Gastrocnemius medialis (tissue), 4 donors: ENCODE data around the gene FLNB. TPM values are rescaled to one million over a fixed set of nuclear protein-coding genes. Genes with fewer than 3 reads are reported as not detected.

ENCODE experiments used
- ATAC-seq, 2 donors: fragments of 150-250 bp; one replicate each; pipeline ENCODE4 v1.9.1; 2016
- DNase-seq, 2 donors: peaks; one replicate each; pipeline ENCODE4 v3.0.0-alpha.2; 2019
- H3K27ac ChIP-seq, 4 donors: fragments of 200-600 bp; sonication (generic); 1 replicate in 1 of 4; 2 replicates in 3 of 4; pipeline ENCODE4 v1.5.1; 2016 to 2018; ENCODE audit warnings: mild to moderate bottlenecking in 2 of 4, moderate library complexity in 1 of 4
- H3K27me3 ChIP-seq, 3 donors: fragments of 200-600 bp; sonication (generic) in 2 of 3; 1 replicate in 1 of 3; 2 replicates in 2 of 3; pipeline versions ENCODE4 v1.5.1 to v1.6.0; 2016 to 2019; ENCODE audit warnings: mild to moderate bottlenecking in 1 of 3, moderate library complexity in 1 of 3
- H3K36me3 ChIP-seq, 2 donors: fragments of 200-600 bp; sonication (generic) in 1 of 2; one replicate each; pipeline ENCODE4 v1.5.1; 2017 to 2018
- H3K4me1 ChIP-seq, 2 donors: fragments of 200-600 bp; sonication (generic) in 1 of 2; one replicate each; pipeline ENCODE4 v1.5.1; 2016 to 2017; ENCODE audit warnings: mild to moderate bottlenecking in 2 of 2
- H3K4me3 ChIP-seq, 4 donors: fragments of 200-600 bp; sonication (generic) in 3 of 4; 1 replicate in 1 of 4; 2 replicates in 3 of 4; pipeline ENCODE4 v1.5.1; 2016 to 2019; ENCODE audit warnings: mild to moderate bottlenecking in 2 of 4
- H3K9me3 ChIP-seq, 3 donors: fragments of 200-600 bp; sonication (generic) in 2 of 3; 1 replicate in 1 of 3; 2 replicates in 2 of 3; pipeline ENCODE4 v1.5.1; 2016 to 2019
- POLR2A ChIP-seq, 2 donors: fragments of 450-650 bp; IDR thresholded peaks; one replicate each; pipeline ENCODE4 v1.6.1; 2017; ENCODE audit warnings: antibody characterized with exemption in 2 of 2, mild to moderate bottlenecking in 2 of 2, moderate library complexity in 2 of 2
- in situ Hi-C, 4 donors: fragments of 200-750 bp; cut with MboI; loops; one replicate each; pipeline versions ENCODE4 v1.15.0 to v1.8.0; 2017; ENCODE audit warnings: low sequenced_read_pairs in 4 of 4
- intact Hi-C: fragments of 100-400 bp; cut with DNase I; formaldehyde crosslinking; loops from one replicate; pipeline ENCODE4 v1.15.1; 2023; ENCODE audit warnings: low total_unique reads
- total RNA-seq, 4 donors: library from RNA; depleted of rRNA; stranded (reverse); fragments of >200 nt; gene quantifications; one replicate each; pipeline versions ENCODE4 v1.1.0 to v1.2.3, GENCODE V29; 2016
- TF ChIP-seq, protein P1 (sequence below), 5 experiments: fragments of 450-650 bp in 3 of 5; fragments of 200-600 bp in 2 of 5; sonication (generic) in 2 of 5; IDR thresholded peaks in 4 of 5; conservative IDR thresholded peaks in 1 of 5; 1 replicate in 4 of 5; 2 replicates in 1 of 5; pipeline ENCODE4 v1.5.1; 2016 to 2019; ENCODE audit warnings: antibody characterized with exemption in 5 of 5, mild to moderate bottlenecking in 3 of 5, moderate library complexity in 3 of 5

FLNB gene
- total RNA-seq, 4 donors from 2014 or later = 10.9 to 21.5 (median 12.0) TPM

DNA sequence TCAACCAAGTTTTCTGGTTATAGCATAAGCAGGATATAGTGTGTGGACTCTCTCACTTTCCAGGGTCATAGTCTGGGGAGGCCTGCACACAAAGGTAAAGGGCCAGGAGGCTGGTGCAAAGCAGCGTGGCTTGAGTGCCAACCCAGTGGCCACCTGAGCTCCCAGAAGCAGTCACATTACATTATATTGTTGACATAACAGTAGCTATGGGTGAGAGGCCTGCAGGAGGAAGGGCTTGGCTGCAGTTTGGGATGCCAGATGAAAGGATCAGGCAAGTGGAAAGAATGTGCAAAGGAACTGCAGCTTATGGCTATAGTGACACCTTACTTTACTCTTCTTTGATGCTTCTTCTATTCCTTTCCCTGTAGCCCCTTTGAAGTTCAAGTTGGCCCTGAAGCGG lies 96.5 kb downstream of the FLNB start:
- in situ Hi-C loops = no loop called here
- no peak overlapping the region for H3K27ac ChIP-seq

DNA sequence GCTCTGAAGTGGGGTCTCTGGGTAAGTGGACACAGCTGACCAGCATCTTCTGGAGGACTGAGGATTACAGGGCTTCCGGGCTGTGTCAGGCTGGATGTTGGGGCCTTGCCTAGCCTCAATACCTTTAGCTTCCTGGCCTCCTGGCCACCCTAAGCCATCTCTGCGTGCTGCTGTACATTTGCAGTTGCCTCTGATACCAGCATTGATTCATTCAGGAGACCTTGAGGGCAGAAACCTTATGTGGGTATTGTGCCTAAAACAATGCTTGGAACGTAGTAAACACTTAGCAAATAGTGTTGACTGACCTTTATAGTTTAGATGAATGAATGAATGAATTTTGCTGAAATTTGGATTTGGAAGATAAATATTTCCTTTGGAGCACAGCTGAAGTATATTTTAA lies 97.0 kb downstream of the FLNB start:
- Histone ChIP-seq H3K27me3 (no peaks in the 10 kb centered on the region), H3K4me3 (no peak overlapping the region), H3K27ac (no peak overlapping the region), H3K9me3 (no peaks in the 10 kb centered on the region), H3K4me1 (no peaks in the 10 kb centered on the region), H3K36me3 (no peaks in the 10 kb centered on the region)
- in situ Hi-C loops (no loop called here), intact Hi-C loops (no loop called here)
- ATAC-seq (no peak), DNase-seq (no peak)
- TF ChIP-seq, protein P1, sequence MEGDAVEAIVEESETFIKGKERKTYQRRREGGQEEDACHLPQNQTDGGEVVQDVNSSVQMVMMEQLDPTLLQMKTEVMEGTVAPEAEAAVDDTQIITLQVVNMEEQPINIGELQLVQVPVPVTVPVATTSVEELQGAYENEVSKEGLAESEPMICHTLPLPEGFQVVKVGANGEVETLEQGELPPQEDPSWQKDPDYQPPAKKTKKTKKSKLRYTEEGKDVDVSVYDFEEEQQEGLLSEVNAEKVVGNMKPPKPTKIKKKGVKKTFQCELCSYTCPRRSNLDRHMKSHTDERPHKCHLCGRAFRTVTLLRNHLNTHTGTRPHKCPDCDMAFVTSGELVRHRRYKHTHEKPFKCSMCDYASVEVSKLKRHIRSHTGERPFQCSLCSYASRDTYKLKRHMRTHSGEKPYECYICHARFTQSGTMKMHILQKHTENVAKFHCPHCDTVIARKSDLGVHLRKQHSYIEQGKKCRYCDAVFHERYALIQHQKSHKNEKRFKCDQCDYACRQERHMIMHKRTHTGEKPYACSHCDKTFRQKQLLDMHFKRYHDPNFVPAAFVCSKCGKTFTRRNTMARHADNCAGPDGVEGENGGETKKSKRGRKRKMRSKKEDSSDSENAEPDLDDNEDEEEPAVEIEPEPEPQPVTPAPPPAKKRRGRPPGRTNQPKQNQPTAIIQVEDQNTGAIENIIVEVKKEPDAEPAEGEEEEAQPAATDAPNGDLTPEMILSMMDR (IDR thresholded peaks at IDR 0.05 in 4 of 5, conservative IDR thresholded peaks at IDR 0.05 in 1 of 5) = no peak

More for the DNA sequence above, 96.5 kb downstream of the FLNB start:
- no peak for TF ChIP-seq POLR2A (IDR thresholded peaks at IDR 0.05)
- TF ChIP-seq, protein P1 (IDR thresholded peaks at IDR 0.05 in 4 of 5, conservative IDR thresholded peaks at IDR 0.05 in 1 of 5) = no peak
- intact Hi-C loops = no loop called here
- DNase-seq (no peak), ATAC-seq (no peak)
- Histone ChIP-seq H3K27me3 (no peaks in the 10 kb centered on the region), H3K4me3 (no peak overlapping the region), H3K36me3 (no peaks in the 10 kb centered on the region), H3K4me1 (no peaks in the 10 kb centered on the region), H3K9me3 (no peaks in the 10 kb centered on the region)

DNA sequence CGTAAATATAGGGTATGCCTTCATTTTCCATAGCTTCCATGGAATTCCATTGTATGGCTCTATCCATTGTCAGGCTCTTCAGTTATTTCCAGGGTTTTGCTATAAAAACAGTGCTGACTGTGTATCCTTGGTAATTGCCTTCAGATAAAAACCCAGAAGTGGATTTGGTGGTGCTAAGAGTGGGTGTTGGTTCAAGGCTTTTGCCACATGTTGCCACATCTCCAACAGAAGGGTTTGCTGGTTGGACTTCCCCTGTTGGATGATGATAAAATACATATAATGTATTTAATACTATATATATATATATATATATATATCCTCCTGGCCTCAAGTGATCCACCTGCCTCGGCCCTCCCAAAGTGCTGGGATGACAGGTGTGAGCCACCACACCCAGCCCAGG lies 97.8 kb downstream of the FLNB start:
- intact Hi-C loops = no loop called here
- H3K27ac ChIP-seq = no peak overlapping the region
- TF ChIP-seq POLR2A (IDR thresholded peaks at IDR 0.05) = no peak
- TF ChIP-seq, protein P1 (IDR thresholded peaks at IDR 0.05 in 4 of 5, conservative IDR thresholded peaks at IDR 0.05 in 1 of 5) = no peak
- no peaks in the 10 kb centered on the region for H3K4me1 ChIP-seq
- ATAC-seq = no peak
- no peaks in the 10 kb centered on the region for H3K36me3 ChIP-seq
- no peak for DNase-seq
- in situ Hi-C loops = no loop called here
- no peaks in the 10 kb centered on the region for H3K27me3 ChIP-seq
- no peak overlapping the region for H3K4me3 ChIP-seq
- no peaks in the 10 kb centered on the region for H3K9me3 ChIP-seq

DNA sequence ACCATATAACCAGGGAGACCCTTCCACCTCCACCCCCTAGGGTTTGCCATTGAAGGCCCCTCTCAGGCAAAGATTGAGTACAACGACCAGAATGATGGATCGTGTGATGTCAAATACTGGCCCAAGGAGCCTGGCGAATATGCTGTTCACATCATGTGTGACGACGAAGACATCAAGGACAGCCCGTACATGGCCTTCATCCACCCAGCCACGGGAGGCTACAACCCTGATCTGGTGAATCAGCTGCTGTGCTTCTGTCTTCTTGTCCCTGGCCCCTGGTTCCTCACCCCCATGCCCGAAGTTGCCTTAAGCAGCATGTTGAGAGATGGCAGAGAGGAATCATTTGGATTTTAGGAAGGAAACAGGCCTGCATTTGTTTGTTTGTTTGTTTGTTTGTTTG lies 98.4 kb downstream of the FLNB start:
- intact Hi-C loops (no loop called here), in situ Hi-C loops (no loop called here)
- Histone ChIP-seq H3K4me3 (no peak overlapping the region), H3K4me1 (no peaks in the 10 kb centered on the region), H3K27ac (no peak overlapping the region), H3K9me3 (no peaks in the 10 kb centered on the region), H3K27me3 (no peaks in the 10 kb centered on the region), H3K36me3 (no peaks in the 10 kb centered on the region)
- no peak for TF ChIP-seq POLR2A (IDR thresholded peaks at IDR 0.05)
- TF ChIP-seq, protein P1 (IDR thresholded peaks at IDR 0.05 in 4 of 5, conservative IDR thresholded peaks at IDR 0.05 in 1 of 5) = no peak
- DNase-seq (no peak), ATAC-seq (no peak)

DNA sequence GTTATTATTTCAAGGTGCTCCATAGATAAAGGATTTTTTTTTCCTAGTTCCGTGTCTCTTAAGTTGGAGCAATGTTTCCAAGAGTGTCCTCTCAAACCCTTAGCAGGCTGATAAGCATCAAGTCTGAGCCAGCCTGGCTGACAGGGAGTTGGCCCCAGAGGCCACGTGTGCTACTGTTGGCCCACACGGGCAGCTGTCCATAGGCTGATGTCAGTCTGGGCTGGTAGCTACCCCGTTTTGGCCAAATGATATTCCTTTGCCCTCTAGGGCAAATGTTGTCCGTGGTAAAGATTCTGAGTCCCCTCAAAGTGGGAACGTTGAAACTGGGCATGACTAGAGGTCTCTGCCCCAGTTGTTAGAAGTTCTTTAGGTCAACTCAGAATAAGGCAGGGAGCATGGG lies 99.4 kb downstream of the FLNB start:
- DNase-seq (no peak), ATAC-seq (no peak)
- Histone ChIP-seq H3K4me3 (no peak overlapping the region), H3K9me3 (no peaks in the 10 kb centered on the region), H3K27me3 (no peaks in the 10 kb centered on the region), H3K4me1 (no peaks in the 10 kb centered on the region), H3K27ac (no peak overlapping the region), H3K36me3 (no peaks in the 10 kb centered on the region)
- intact Hi-C loops (no loop called here), in situ Hi-C loops (no loop called here)
- TF ChIP-seq, protein P1 (IDR thresholded peaks at IDR 0.05 in 4 of 5, conservative IDR thresholded peaks at IDR 0.05 in 1 of 5) = no peak
- no peak for TF ChIP-seq POLR2A (IDR thresholded peaks at IDR 0.05)
